WTC11 (cell line): ENCODE results near the gene NRSN1. TPM values are rescaled to one million over a fixed set of nuclear protein-coding genes. Genes with fewer than 3 reads are reported as not detected.

Experiments used
- ATAC-seq: fragments of 200-7000 bp; cut with Tn5 transposase; 2 replicates; pipeline ENCODE4 v1.10.0; 2021; ENCODE audit warnings: mild to moderate bottlenecking, moderate library complexity
- CTCF ChIA-PET: fragments of 300-600 bp; sonication (Branson Sonifier 250); formaldehyde crosslinking; loops from one replicate; lab custom pipeline; 2021; ENCODE audit warnings: antibody characterized with exemption; lab: Charles Lee
- POLR2A ChIA-PET: fragments of 350-600 bp; sonication (Branson Sonifier 250); formaldehyde crosslinking; loops from one replicate; lab custom pipeline; 2021; ENCODE audit warnings: antibody characterized with exemption; lab: Charles Lee
- DNase-seq: peaks from one replicate; pipeline ENCODE4 v3.0.0; 2021; ENCODE audit warnings: low spot score
- H3K27ac Mint-ChIP-seq: 2 replicates; pipeline ENCODE4 v1.8.0; 2021; ENCODE audit warnings: mixed read lengths
- H3K27me3 Mint-ChIP-seq: 2 replicates; pipeline ENCODE4 v1.8.0; 2021; ENCODE audit warnings: low read depth, mild to moderate bottlenecking, moderate library complexity, mixed read lengths
- H3K36me3 Mint-ChIP-seq: 2 replicates; pipeline ENCODE4 v1.8.0; 2021; ENCODE audit warnings: mixed read lengths
- H3K4me1 Mint-ChIP-seq: 2 replicates; pipeline ENCODE4 v1.8.0; 2022; ENCODE audit warnings: mixed read lengths
- H3K4me3 Mint-ChIP-seq: 2 replicates; pipeline ENCODE4 v1.8.0; 2021; ENCODE audit warnings: mild to moderate bottlenecking, moderate library complexity, mixed read lengths
- H3K9me3 Mint-ChIP-seq: 2 replicates; pipeline ENCODE4 v1.8.0; 2021; ENCODE audit warnings: mixed read lengths
- AR ChIP-seq: fragments of 250-450 bp; sonication (Bioruptor Pico); IDR thresholded peaks from 2 replicates; pipeline ENCODE4 v1.9.0; 2021; ENCODE audit warnings: mild to moderate bottlenecking
- ATF2 ChIP-seq: sonication (generic); formaldehyde crosslinking; IDR thresholded peaks from 2 replicates; pipeline ENCODE4 v1.8.1; 2022; ENCODE audit warnings: low read depth, missing genetic modification reagents, borderline replicate concordance
- ATF3 ChIP-seq: sonication (generic); formaldehyde crosslinking; conservative IDR thresholded peaks from 2 replicates; pipeline ENCODE4 v1.8.1; 2022; ENCODE audit warnings: mild to moderate bottlenecking, missing genetic modification reagents
- CDX4 ChIP-seq: fragments of 250-450 bp; sonication (Bioruptor Pico); IDR thresholded peaks from 2 replicates; pipeline ENCODE4 v1.9.0; 2021; ENCODE audit warnings: moderate library complexity, mild to moderate bottlenecking, inconsistent platforms, borderline replicate concordance
- CREM ChIP-seq: sonication (generic); formaldehyde crosslinking; IDR thresholded peaks from 2 replicates; pipeline ENCODE4 v1.8.1; 2022; ENCODE audit warnings: mild to moderate bottlenecking, missing genetic modification reagents, moderate library complexity
- ELF4 ChIP-seq: sonication (generic); formaldehyde crosslinking; IDR thresholded peaks from 2 replicates; pipeline ENCODE4 v1.8.1; 2022; ENCODE audit warnings: low read depth, mild to moderate bottlenecking, moderate library complexity, missing genetic modification reagents
- IRF2 ChIP-seq: sonication (generic); formaldehyde crosslinking; IDR thresholded peaks from 2 replicates; pipeline ENCODE4 v1.8.0; 2022; ENCODE audit warnings: low read depth, missing genetic modification reagents, borderline replicate concordance
- MAX ChIP-seq: sonication (generic); formaldehyde crosslinking; IDR thresholded peaks from 2 replicates; pipeline ENCODE4 v1.8.0; 2022; ENCODE audit warnings: mild to moderate bottlenecking, missing genetic modification reagents
- NFE2L1 ChIP-seq: sonication (generic); formaldehyde crosslinking; IDR thresholded peaks from 2 replicates; pipeline ENCODE4 v1.8.1; 2023; ENCODE audit warnings: missing genetic modification reagents
- PREB ChIP-seq: sonication (generic); formaldehyde crosslinking; IDR thresholded peaks from 2 replicates; pipeline ENCODE4 v1.8.1; 2022; ENCODE audit warnings: mild to moderate bottlenecking, missing genetic modification reagents, moderate library complexity, borderline replicate concordance
- PRRX2 ChIP-seq: fragments of 250-450 bp; sonication (Bioruptor Pico); IDR thresholded peaks from 2 replicates; pipeline ENCODE4 v1.8.0; 2021; ENCODE audit warnings: mild to moderate bottlenecking
- SMAD4 ChIP-seq: sonication (generic); formaldehyde crosslinking; IDR thresholded peaks from 2 replicates; pipeline ENCODE4 v1.8.0; 2022; ENCODE audit warnings: mild to moderate bottlenecking, missing genetic modification reagents
- TCF7 ChIP-seq: sonication (generic); formaldehyde crosslinking; IDR thresholded peaks from 2 replicates; pipeline ENCODE4 v1.8.0; 2022; ENCODE audit warnings: mild to moderate bottlenecking, low read depth, missing genetic modification reagents, moderate library complexity
- USF1 ChIP-seq: sonication (generic); formaldehyde crosslinking; IDR thresholded peaks from 2 replicates; pipeline ENCODE4 v1.8.0; 2022; ENCODE audit warnings: mild to moderate bottlenecking, missing genetic modification reagents
- ZNF281 ChIP-seq: sonication (generic); formaldehyde crosslinking; IDR thresholded peaks from 2 replicates; pipeline ENCODE4 v1.8.0; 2023; ENCODE audit warnings: mild to moderate bottlenecking, missing genetic modification reagents
- ZNF532 ChIP-seq: fragments of 250-450 bp; sonication (Bioruptor Pico); IDR thresholded peaks from 2 replicates; pipeline ENCODE4 v1.9.0; 2021; ENCODE audit warnings: mild to moderate bottlenecking, borderline replicate concordance
- total RNA-seq: library from RNA; stranded (reverse); gene quantifications from 3 replicates; pipeline ENCODE4 v1.2.3, GENCODE V29; 2021

NRSN1 gene
- total RNA-seq, 1 experiment from 2014 or later = not detected

- TF ChIP-seq ATF2 (no peak), NFE2L1 (CRISPR knock-in tag) (no peak), ELF4 (CRISPR knock-in tag) (no peak), AR (no peak), CDX4 (CRISPR knock-in tag) (no peak)
- TF ChIP-seq, all 79 proteins: peak for 0
These were observed 21.6 kb downstream of the NRSN1 start (continued) for GRCh38 chr6:24147511-24148153.

GRCh38 chr6:24148154-24148570 lies 22.1 kb downstream of the NRSN1 start:
- Mint-ChIP-seq H3K36me3 (no peaks in the 10 kb centered on the region), H3K27ac (no peak overlapping the region), H3K27me3 (no peaks in the 10 kb centered on the region), H3K9me3 (peaks cover 9% of the 10 kb centered on the region; the same call in 1 of the 2 replicates), H3K4me3 (no peak overlapping the region), H3K4me1 (no peaks in the 10 kb centered on the region)
- no peak for DNase-seq
- CTCF ChIA-PET = interaction anchor here (1.6 kb wide), 1 partner anchor 57 kb away, joined by 6 read pairs; no protein-coding TSS in a partner anchor
- POLR2A ChIA-PET = no interaction called here
- ATAC-seq = no peak
- no peak for TF ChIP-seq TCF7 (CRISPR knock-in tag)
- TF ChIP-seq IRF2 (CRISPR knock-in tag) = no peak
- TF ChIP-seq CREM (CRISPR knock-in tag) = no peak
- TF ChIP-seq SMAD4 (CRISPR knock-in tag) = no peak
- no peak for TF ChIP-seq PREB (CRISPR knock-in tag)
- TF ChIP-seq PRRX2 (CRISPR knock-in tag) = no peak
- no peak for TF ChIP-seq ZNF532 (CRISPR knock-in tag)
- TF ChIP-seq AR = no peak
- TF ChIP-seq ATF3 (CRISPR knock-in tag) = no peak
- TF ChIP-seq USF1 (CRISPR knock-in tag) = no peak
- TF ChIP-seq ZNF281 (CRISPR knock-in tag) = no peak
- TF ChIP-seq MAX (CRISPR knock-in tag) = no peak
- TF ChIP-seq ELF4 (CRISPR knock-in tag) = no peak
